ENCODE data around the gene RASD2.

RASD2 gene

DNA sequence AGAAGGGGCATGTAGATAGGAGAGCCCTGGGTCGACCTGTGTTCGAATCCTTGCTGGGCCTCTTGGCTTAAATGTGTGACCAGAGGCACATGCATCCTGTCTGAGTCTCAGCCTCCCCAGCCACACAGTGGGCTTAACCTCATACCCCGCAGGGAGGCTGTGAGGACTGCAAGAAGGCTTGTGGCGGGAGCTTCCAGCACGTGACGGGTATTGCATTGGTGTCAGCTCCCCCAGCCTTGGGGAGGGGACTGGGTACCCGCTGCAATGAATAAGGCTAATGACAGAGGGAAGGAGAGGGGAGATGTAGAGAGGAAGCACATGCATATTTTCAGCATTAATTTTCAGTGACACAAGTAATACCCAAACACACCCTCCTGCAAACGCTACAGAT is 8.1 kb downstream of the RASD2 start:
- no peaks in the 10 kb centered on the region for H3K4me1 ChIP-seq (ENCODE audit: control insufficient read depth in 2 of 2, insufficient read depth in 2 of 2, low read length in 2 of 2)
- peaks cover 0 to 3% of the 10 kb centered on the region in 2 donors for H3K27me3 ChIP-seq (ENCODE audit: control insufficient read depth in 2 of 2, insufficient read depth in 2 of 2, low read length in 2 of 2)
- H3K27ac ChIP-seq (ENCODE audit: low read depth in 2 of 2, low read length in 2 of 2), result no peak overlapping the region
- no peak overlapping the region for H3K4me3 ChIP-seq (ENCODE audit: low read length in 2 of 2)
- no peaks in the 10 kb centered on the region for H3K36me3 ChIP-seq (ENCODE audit: control insufficient read depth in 2 of 2, insufficient read depth in 2 of 2, low read length in 2 of 2)
- H3K9ac ChIP-seq (ENCODE audit: low read depth in 1 of 2, low read length in 2 of 2), result no peak overlapping the region
- no peaks in the 10 kb centered on the region for H3K9me3 ChIP-seq (ENCODE audit: control insufficient read depth in 2 of 2, low read length in 2 of 2)

DNA sequence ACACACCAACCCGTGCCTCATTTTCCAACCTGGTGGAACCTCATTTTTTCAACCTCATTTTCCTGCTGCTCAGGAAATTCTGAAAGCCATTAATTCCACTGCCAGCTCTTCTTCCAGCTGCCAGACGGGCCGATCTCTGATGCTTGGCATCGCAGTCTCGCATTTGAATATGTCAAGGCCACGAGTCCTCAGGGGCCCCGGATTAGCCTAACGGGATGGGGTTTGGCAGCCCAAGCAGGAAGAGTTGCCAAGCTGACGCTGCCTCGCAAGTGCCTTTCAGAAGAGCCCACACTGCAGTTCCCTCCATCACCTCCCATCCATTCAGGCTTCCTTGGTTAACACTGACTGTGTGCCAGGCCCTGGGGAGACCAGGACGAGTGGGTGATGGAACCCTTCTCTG is 8.7 kb downstream of the RASD2 start:
- H3K9me3 ChIP-seq (ENCODE audit: control insufficient read depth in 2 of 2, low read length in 2 of 2), result no peaks in the 10 kb centered on the region
- H3K4me1 ChIP-seq (ENCODE audit: control insufficient read depth in 2 of 2, insufficient read depth in 2 of 2, low read length in 2 of 2), result no peaks in the 10 kb centered on the region
- no peaks in the 10 kb centered on the region for H3K36me3 ChIP-seq (ENCODE audit: control insufficient read depth in 2 of 2, insufficient read depth in 2 of 2, low read length in 2 of 2)
- H3K9ac ChIP-seq (ENCODE audit: low read depth in 1 of 2, low read length in 2 of 2), result no peak overlapping the region
- no peaks in the 10 kb centered on the region for H3K27me3 ChIP-seq (ENCODE audit: control insufficient read depth in 2 of 2, insufficient read depth in 2 of 2, low read length in 2 of 2)
- H3K4me3 ChIP-seq (ENCODE audit: low read length in 2 of 2), result no peak overlapping the region
- no peak overlapping the region for H3K27ac ChIP-seq (ENCODE audit: low read depth in 2 of 2, low read length in 2 of 2)

DNA sequence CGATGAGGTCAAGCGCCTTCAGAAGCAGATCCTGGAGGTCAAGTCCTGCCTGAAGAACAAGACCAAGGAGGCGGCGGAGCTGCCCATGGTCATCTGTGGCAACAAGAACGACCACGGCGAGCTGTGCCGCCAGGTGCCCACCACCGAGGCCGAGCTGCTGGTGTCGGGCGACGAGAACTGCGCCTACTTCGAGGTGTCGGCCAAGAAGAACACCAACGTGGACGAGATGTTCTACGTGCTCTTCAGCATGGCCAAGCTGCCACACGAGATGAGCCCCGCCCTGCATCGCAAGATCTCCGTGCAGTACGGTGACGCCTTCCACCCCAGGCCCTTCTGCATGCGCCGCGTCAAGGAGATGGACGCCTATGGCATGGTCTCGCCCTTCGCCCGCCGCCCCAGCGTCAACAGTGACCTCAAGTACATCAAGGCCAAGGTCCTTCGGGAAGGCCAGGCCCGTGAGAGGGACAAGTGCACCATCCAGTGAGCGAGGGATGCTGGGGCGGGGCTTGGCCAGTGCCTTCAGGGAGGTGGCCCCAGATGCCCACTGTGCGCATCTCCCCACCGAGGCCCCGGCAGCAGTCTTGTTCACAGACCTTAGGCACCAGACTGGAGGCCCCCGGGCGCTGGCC is 11.0 kb downstream of the RASD2 start:
- H3K27ac ChIP-seq (ENCODE audit: low read depth in 2 of 2, low read length in 2 of 2), result no peak overlapping the region
- no peaks in the 10 kb centered on the region for H3K4me1 ChIP-seq (ENCODE audit: control insufficient read depth in 2 of 2, insufficient read depth in 2 of 2, low read length in 2 of 2)

DNA sequence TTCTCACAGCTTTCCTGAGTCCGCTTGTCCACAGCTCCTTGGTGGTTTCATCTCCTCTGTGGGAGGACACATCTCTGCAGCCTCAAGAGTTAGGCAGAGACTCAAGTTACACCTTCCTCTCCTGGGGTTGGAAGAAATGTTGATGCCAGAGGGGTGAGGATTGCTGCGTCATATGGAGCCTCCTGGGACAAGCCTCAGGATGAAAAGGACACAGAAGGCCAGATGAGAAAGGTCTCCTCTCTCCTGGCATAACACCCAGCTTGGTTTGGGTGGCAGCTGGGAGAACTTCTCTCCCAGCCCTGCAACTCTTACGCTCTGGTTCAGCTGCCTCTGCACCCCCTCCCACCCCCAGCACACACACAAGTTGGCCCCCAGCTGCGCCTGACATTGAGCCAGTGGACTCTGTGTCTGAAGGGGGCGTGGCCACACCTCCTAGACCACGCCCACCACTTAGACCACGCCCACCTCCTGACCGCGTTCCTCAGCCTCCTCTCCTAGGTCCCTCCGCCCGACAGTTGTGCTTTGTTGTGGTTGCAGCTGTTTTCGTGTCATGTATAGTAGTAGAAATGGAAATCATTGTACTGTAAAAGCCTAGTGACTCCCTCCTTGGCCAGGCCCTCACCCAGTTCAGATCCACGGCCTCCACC is 11.7 kb downstream of the RASD2 start:
- Histone ChIP-seq H3K27me3 (ENCODE audit: control insufficient read depth in 2 of 2, insufficient read depth in 2 of 2, low read length in 2 of 2) (no peaks in the 10 kb centered on the region), H3K27ac (ENCODE audit: low read depth in 2 of 2, low read length in 2 of 2) (no peak overlapping the region)

More for the DNA sequence above, 11.0 kb downstream of the RASD2 start:
- no peak overlapping the region for H3K9ac ChIP-seq (ENCODE audit: low read depth in 1 of 2, low read length in 2 of 2)
- no peaks in the 10 kb centered on the region for H3K27me3 ChIP-seq (ENCODE audit: control insufficient read depth in 2 of 2, insufficient read depth in 2 of 2, low read length in 2 of 2)
- H3K9me3 ChIP-seq (ENCODE audit: control insufficient read depth in 2 of 2, low read length in 2 of 2), result no peaks in the 10 kb centered on the region
- H3K4me3 ChIP-seq (ENCODE audit: low read length in 2 of 2), result no peak overlapping the region
- no peaks in the 10 kb centered on the region for H3K36me3 ChIP-seq (ENCODE audit: control insufficient read depth in 2 of 2, insufficient read depth in 2 of 2, low read length in 2 of 2)

DNA sequence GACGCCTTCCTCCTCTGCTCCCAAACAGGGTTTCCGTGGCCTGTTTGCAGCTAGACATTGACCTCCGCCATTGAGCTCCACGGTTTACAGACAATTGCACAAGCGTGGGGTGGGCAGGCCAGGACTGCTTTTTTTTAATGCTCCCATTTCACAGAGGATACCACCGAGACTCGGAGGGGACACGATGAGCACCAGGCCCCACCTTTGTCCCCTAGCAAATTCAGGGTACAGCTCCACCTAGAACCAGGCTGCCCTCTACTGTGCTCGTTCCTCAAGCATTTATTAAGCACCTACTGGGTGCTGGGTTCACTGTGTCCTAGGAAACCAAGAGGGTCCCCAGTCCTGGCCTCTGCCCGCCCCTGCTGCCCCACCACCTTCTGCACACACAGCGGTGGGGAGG is 12.2 kb downstream of the RASD2 start:
- Histone ChIP-seq H3K4me3 (ENCODE audit: low read length in 2 of 2) (no peak overlapping the region), H3K9ac (ENCODE audit: low read depth in 1 of 2, low read length in 2 of 2) (no peak overlapping the region), H3K4me1 (ENCODE audit: control insufficient read depth in 2 of 2, insufficient read depth in 2 of 2, low read length in 2 of 2) (no peaks in the 10 kb centered on the region), H3K36me3 (ENCODE audit: control insufficient read depth in 2 of 2, insufficient read depth in 2 of 2, low read length in 2 of 2) (no peaks in the 10 kb centered on the region), H3K27ac (ENCODE audit: low read depth in 2 of 2, low read length in 2 of 2) (no peak overlapping the region), H3K27me3 (ENCODE audit: control insufficient read depth in 2 of 2, insufficient read depth in 2 of 2, low read length in 2 of 2) (no peaks in the 10 kb centered on the region), H3K9me3 (ENCODE audit: control insufficient read depth in 2 of 2, low read length in 2 of 2) (no peaks in the 10 kb centered on the region)

More for the DNA sequence above, 11.7 kb downstream of the RASD2 start:
- no peaks in the 10 kb centered on the region for H3K36me3 ChIP-seq (ENCODE audit: control insufficient read depth in 2 of 2, insufficient read depth in 2 of 2, low read length in 2 of 2)
- no peak overlapping the region for H3K9ac ChIP-seq (ENCODE audit: low read depth in 1 of 2, low read length in 2 of 2)
- no peaks in the 10 kb centered on the region for H3K4me1 ChIP-seq (ENCODE audit: control insufficient read depth in 2 of 2, insufficient read depth in 2 of 2, low read length in 2 of 2)
- no peak overlapping the region for H3K4me3 ChIP-seq (ENCODE audit: low read length in 2 of 2)
- H3K9me3 ChIP-seq (ENCODE audit: control insufficient read depth in 2 of 2, low read length in 2 of 2), result no peaks in the 10 kb centered on the region

DNA sequence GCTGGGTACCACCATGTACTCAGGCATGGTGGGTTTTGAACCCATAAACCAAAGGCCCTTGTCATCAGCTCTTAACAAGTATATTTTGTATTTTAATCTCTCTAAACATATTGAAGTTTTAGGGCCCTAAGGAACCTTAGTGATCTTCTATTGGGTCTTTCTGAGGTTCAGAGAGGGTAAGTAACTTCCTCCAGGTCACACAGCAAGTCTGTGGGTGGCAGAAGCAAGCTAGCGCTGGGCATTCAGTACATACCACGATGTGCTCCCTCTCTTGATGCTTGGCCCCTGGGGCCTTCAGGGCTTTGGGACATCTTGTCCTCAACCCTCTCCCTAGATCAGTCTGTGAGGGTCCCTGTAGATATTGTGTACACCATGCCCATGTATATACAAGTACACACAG is 12.7 kb downstream of the RASD2 start:
- no peak overlapping the region for H3K4me3 ChIP-seq (ENCODE audit: low read length in 2 of 2)
- H3K9ac ChIP-seq (ENCODE audit: low read depth in 1 of 2, low read length in 2 of 2), result no peak overlapping the region
- H3K9me3 ChIP-seq (ENCODE audit: control insufficient read depth in 2 of 2, low read length in 2 of 2), result no peaks in the 10 kb centered on the region
- no peak overlapping the region for H3K27ac ChIP-seq (ENCODE audit: low read depth in 2 of 2, low read length in 2 of 2)
- no peaks in the 10 kb centered on the region for H3K27me3 ChIP-seq (ENCODE audit: control insufficient read depth in 2 of 2, insufficient read depth in 2 of 2, low read length in 2 of 2)
- no peaks in the 10 kb centered on the region for H3K36me3 ChIP-seq (ENCODE audit: control insufficient read depth in 2 of 2, insufficient read depth in 2 of 2, low read length in 2 of 2)
- H3K4me1 ChIP-seq (ENCODE audit: control insufficient read depth in 2 of 2, insufficient read depth in 2 of 2, low read length in 2 of 2), result no peaks in the 10 kb centered on the region

DNA sequence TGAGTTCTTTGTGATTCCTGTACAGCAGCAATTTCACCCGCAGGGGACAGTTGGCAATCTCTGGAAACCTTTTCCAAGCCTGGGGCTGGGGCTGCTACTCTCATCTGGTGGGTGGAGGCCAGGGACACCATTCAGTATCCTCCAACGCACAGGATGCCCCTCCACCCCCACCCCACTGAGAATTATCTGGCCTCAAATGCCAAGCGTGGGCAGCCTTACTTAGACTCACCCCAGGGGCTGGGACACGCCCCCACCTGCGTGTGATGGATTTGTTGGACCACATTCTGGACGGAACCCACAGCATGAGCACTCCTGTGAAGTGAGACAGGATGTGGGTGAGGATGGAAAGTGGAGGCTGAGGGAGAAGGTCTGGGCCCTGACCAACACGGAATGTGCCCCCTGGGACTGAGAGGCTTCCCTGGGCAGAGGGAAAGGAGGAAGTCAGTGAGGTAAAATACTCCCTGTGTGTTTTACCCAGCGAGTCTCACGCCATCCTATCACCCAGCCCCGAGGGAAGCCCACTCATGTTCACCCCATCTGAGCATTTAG is 13.7 kb downstream of the RASD2 start:
- Histone ChIP-seq H3K27ac (ENCODE audit: low read depth in 2 of 2, low read length in 2 of 2) (no peak overlapping the region), H3K27me3 (ENCODE audit: control insufficient read depth in 2 of 2, insufficient read depth in 2 of 2, low read length in 2 of 2) (no peaks in the 10 kb centered on the region), H3K9ac (ENCODE audit: low read depth in 1 of 2, low read length in 2 of 2) (no peak overlapping the region), H3K4me3 (ENCODE audit: low read length in 2 of 2) (no peak overlapping the region), H3K36me3 (ENCODE audit: control insufficient read depth in 2 of 2, insufficient read depth in 2 of 2, low read length in 2 of 2) (no peaks in the 10 kb centered on the region), H3K9me3 (ENCODE audit: control insufficient read depth in 2 of 2, low read length in 2 of 2) (no peaks in the 10 kb centered on the region), H3K4me1 (ENCODE audit: control insufficient read depth in 2 of 2, insufficient read depth in 2 of 2, low read length in 2 of 2) (no peaks in the 10 kb centered on the region)

DNA sequence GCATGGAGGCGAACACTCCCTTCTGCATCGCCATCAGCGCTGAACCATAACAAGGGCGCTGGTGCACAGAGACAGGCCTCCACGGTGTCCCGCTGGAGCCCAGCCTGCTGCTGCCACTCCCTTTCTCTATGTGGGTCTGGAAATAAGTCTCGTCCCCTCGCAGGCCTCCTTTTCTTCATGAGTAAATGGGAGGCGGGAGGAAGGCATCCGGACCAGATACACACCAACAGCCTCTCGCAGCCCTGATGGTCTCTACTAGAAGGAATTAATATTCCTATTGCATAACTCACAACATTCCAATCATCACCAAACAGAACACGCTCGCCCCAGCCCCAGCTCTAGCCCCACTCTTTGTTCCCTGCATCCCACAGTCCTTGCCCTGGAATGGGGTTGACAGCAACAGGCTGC is 14.9 kb downstream of the RASD2 start:
- no peaks in the 10 kb centered on the region for H3K9me3 ChIP-seq (ENCODE audit: control insufficient read depth in 2 of 2, low read length in 2 of 2)
- no peaks in the 10 kb centered on the region for H3K4me1 ChIP-seq (ENCODE audit: control insufficient read depth in 2 of 2, insufficient read depth in 2 of 2, low read length in 2 of 2)
- no peaks in the 10 kb centered on the region for H3K27me3 ChIP-seq (ENCODE audit: control insufficient read depth in 2 of 2, insufficient read depth in 2 of 2, low read length in 2 of 2)
- no peak overlapping the region for H3K27ac ChIP-seq (ENCODE audit: low read depth in 2 of 2, low read length in 2 of 2)
- no peaks in the 10 kb centered on the region for H3K36me3 ChIP-seq (ENCODE audit: control insufficient read depth in 2 of 2, insufficient read depth in 2 of 2, low read length in 2 of 2)
- no peak overlapping the region for H3K9ac ChIP-seq (ENCODE audit: low read depth in 1 of 2, low read length in 2 of 2)
- no peak overlapping the region for H3K4me3 ChIP-seq (ENCODE audit: low read length in 2 of 2)

DNA sequence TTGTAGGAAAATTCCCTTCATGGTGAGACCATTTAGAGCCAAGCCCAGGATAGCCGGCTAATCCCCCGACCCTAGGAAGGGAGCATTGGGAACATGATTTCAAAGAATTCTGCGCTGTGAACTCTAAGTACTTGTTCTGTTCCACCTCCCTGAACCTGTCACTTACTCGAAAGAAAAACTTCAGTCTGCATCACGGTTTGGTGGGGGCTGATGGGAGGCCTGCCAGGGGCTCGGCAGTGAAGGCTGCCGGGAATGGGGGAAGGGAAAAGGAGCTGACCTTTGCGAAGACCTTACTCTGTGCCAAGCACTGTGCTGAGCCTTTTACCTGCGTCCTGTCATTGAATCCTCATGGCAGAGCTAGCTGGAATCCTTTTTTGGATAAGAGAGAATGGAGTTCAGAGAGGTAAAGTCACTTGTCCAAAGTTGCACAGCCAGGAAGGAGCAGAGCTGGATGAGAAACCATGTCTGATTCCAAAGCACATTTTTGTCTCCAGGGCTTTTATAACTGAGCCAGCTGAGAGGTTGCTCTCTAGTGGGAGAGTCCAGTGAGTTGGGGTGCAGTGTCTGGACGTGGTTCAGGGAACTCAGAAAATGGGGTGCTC is 15.4 kb downstream of the RASD2 start:
- no peaks in the 10 kb centered on the region for H3K36me3 ChIP-seq (ENCODE audit: control insufficient read depth in 2 of 2, insufficient read depth in 2 of 2, low read length in 2 of 2)

DNA sequence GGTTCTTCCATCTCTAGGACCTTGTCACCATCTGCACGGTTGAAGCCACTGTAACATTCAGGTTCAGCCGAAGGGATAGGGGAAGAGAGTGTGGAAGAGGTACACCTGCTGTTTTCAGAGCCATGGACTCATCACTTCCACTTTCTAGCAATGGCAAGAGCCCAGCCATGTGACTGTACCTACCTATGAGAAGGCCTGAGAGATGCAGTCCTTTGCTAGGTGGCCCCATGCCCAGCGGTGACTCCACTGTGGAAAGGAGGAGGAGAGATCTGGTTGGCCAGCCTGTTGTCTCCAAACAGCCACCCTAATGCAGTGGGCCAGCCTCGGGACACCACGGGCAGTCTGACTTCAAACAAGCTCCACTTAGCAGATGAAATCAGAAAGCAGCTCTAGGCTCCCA is 16.0 kb downstream of the RASD2 start:
- Histone ChIP-seq H3K4me1 (ENCODE audit: control insufficient read depth in 2 of 2, insufficient read depth in 2 of 2, low read length in 2 of 2) (no peaks in the 10 kb centered on the region), H3K9me3 (ENCODE audit: control insufficient read depth in 2 of 2, low read length in 2 of 2) (no peaks in the 10 kb centered on the region), H3K27ac (ENCODE audit: low read depth in 2 of 2, low read length in 2 of 2) (no peak overlapping the region), H3K36me3 (ENCODE audit: control insufficient read depth in 2 of 2, insufficient read depth in 2 of 2, low read length in 2 of 2) (no peaks in the 10 kb centered on the region), H3K27me3 (ENCODE audit: control insufficient read depth in 2 of 2, insufficient read depth in 2 of 2, low read length in 2 of 2) (no peaks in the 10 kb centered on the region), H3K9ac (ENCODE audit: low read depth in 1 of 2, low read length in 2 of 2) (no peak overlapping the region), H3K4me3 (ENCODE audit: low read length in 2 of 2) (no peak overlapping the region)

More for the DNA sequence above, 15.4 kb downstream of the RASD2 start:
- no peak overlapping the region for H3K27ac ChIP-seq (ENCODE audit: low read depth in 2 of 2, low read length in 2 of 2)
- H3K4me3 ChIP-seq (ENCODE audit: low read length in 2 of 2), result no peak overlapping the region
- no peak overlapping the region for H3K9ac ChIP-seq (ENCODE audit: low read depth in 1 of 2, low read length in 2 of 2)
- H3K27me3 ChIP-seq (ENCODE audit: control insufficient read depth in 2 of 2, insufficient read depth in 2 of 2, low read length in 2 of 2), result no peaks in the 10 kb centered on the region
- H3K4me1 ChIP-seq (ENCODE audit: control insufficient read depth in 2 of 2, insufficient read depth in 2 of 2, low read length in 2 of 2), result no peaks in the 10 kb centered on the region
- H3K9me3 ChIP-seq (ENCODE audit: control insufficient read depth in 2 of 2, low read length in 2 of 2), result no peaks in the 10 kb centered on the region

Data from mucosa of rectum (tissue), 2 donors.